HEK293 (cell line): Measurements from ENCODE around the gene MSL3B.

Experiments
- CTCF ChIA-PET: fragments of 350-600 bp; formaldehyde crosslinking; extraction: SDS; loops from one replicate; lab custom pipeline; 2021; ENCODE audit warnings: antibody characterized with exemption; lab: Yijun Ruan, JAX
- POLR2A ChIA-PET: fragments of 300-600 bp; formaldehyde crosslinking; extraction: SDS; loops from one replicate; lab custom pipeline; 2020; ENCODE audit warnings: antibody characterized with exemption, inconsistent platforms; lab: Yijun Ruan, JAX
- H3K27ac ChIP-seq: fragments of 200-500 bp; sonication (Bioruptor generic); 2 replicates; pipeline ENCODE4 v1.5.1; 2014; ENCODE audit warnings: low read depth, low read length, control low read depth, inconsistent platforms; ENCODE audit errors: extremely low read depth
- H3K36me3 ChIP-seq, 2 experiments: fragments of 200-500 bp in 1 of 2; sonication (Bioruptor generic) in 1 of 2; 1 replicate in 1 of 2; 2 replicates in 1 of 2; pipeline ENCODE4 v1.5.1; 2014 to 2017; ENCODE audit warnings: inconsistent platforms in 2 of 2, low read length in 2 of 2; ENCODE audit not compliant: control insufficient read depth in 2 of 2, insufficient read depth in 1 of 2
- H3K4me1 ChIP-seq: fragments of 200-500 bp; sonication (Bioruptor generic); 2 replicates; pipeline ENCODE4 v1.5.1; 2014; ENCODE audit warnings: mild to moderate bottlenecking, low read length, inconsistent platforms; ENCODE audit not compliant: control insufficient read depth, insufficient read depth
- H3K4me3 ChIP-seq: 2 replicates; pipeline ENCODE4 v1.5.1; 2011; ENCODE audit warnings: low read depth, mild to moderate bottlenecking, control low read depth, low read length, moderate library complexity
- H3K9me3 ChIP-seq: fragments of 200-500 bp; sonication (Bioruptor generic); 2 replicates; pipeline ENCODE4 v1.5.1; 2014; ENCODE audit warnings: low read depth, low read length, inconsistent platforms; ENCODE audit not compliant: control insufficient read depth, insufficient read depth
- PATZ1 ChIP-seq: fragments of 450-650 bp; formaldehyde crosslinking; IDR thresholded peaks from 2 replicates; pipeline ENCODE4 v1.5.1; 2016; ENCODE audit warnings: missing biosample characterization, missing genetic modification characterization
- WT1 ChIP-seq: fragments of 450-650 bp; formaldehyde crosslinking; IDR thresholded peaks from 2 replicates; pipeline ENCODE4 v1.5.1; 2016; ENCODE audit warnings: missing biosample characterization, missing genetic modification characterization
- ZBTB11 ChIP-seq: fragments of 450-650 bp; formaldehyde crosslinking; conservative IDR thresholded peaks from 2 replicates; pipeline ENCODE4 v1.5.1; 2016; ENCODE audit warnings: low read depth, missing biosample characterization, missing genetic modification characterization
- ZBTB7A ChIP-seq: fragments of 450-650 bp; formaldehyde crosslinking; IDR thresholded peaks from 2 replicates; pipeline ENCODE4 v1.5.1; 2016; ENCODE audit warnings: low read depth, missing biosample characterization, missing genetic modification characterization
- ZNF223 ChIP-seq: fragments of 450-650 bp; formaldehyde crosslinking; IDR thresholded peaks from 2 replicates; pipeline ENCODE4 v1.5.1; 2016; ENCODE audit warnings: missing biosample characterization, missing genetic modification characterization
- ZNF24 ChIP-seq: fragments of 450-650 bp; formaldehyde crosslinking; IDR thresholded peaks from 2 replicates; pipeline ENCODE4 v1.5.1; 2016; ENCODE audit warnings: missing biosample characterization, missing genetic modification characterization
- ZNF280D ChIP-seq: fragments of 450-650 bp; formaldehyde crosslinking; IDR thresholded peaks from 2 replicates; pipeline ENCODE4 v1.5.1; 2016; ENCODE audit warnings: missing biosample characterization, missing genetic modification characterization
- ZNF341 ChIP-seq: fragments of 450-650 bp; formaldehyde crosslinking; IDR thresholded peaks from 2 replicates; pipeline ENCODE4; 2016; ENCODE audit warnings: low read depth, missing biosample characterization, missing genetic modification characterization
- ZNF354C ChIP-seq: fragments of 450-650 bp; formaldehyde crosslinking; IDR thresholded peaks from 2 replicates; pipeline ENCODE4 v1.5.1; 2016; ENCODE audit warnings: missing biosample characterization, missing genetic modification characterization, low read depth, borderline replicate concordance
- ZNF37A ChIP-seq: fragments of 450-650 bp; IDR thresholded peaks from 2 replicates; pipeline ENCODE4 v1.5.1; 2018; ENCODE audit warnings: missing biosample characterization, missing genetic modification characterization
- ZNF585B ChIP-seq: fragments of 450-650 bp; formaldehyde crosslinking; IDR thresholded peaks from 2 replicates; pipeline ENCODE4 v1.5.1; 2016; ENCODE audit warnings: missing biosample characterization, missing genetic modification characterization
- ZNF610 ChIP-seq: fragments of 450-650 bp; formaldehyde crosslinking; IDR thresholded peaks from 2 replicates; pipeline ENCODE4 v1.5.1; 2016; ENCODE audit warnings: missing biosample characterization, missing genetic modification characterization, borderline replicate concordance
- ZNF639 ChIP-seq: fragments of 450-650 bp; formaldehyde crosslinking; IDR thresholded peaks from 2 replicates; pipeline ENCODE4 v1.5.1; 2016; ENCODE audit warnings: missing biosample characterization, missing genetic modification characterization
- ZNF658 ChIP-seq: fragments of 450-650 bp; formaldehyde crosslinking; IDR thresholded peaks from 2 replicates; pipeline ENCODE4; 2016; ENCODE audit warnings: missing biosample characterization, missing genetic modification characterization
- ZNF785 ChIP-seq: fragments of 450-650 bp; formaldehyde crosslinking; IDR thresholded peaks from 2 replicates; pipeline ENCODE4 v1.5.1; 2016; ENCODE audit warnings: missing biosample characterization, missing genetic modification characterization
- ZNF791 ChIP-seq: fragments of 450-650 bp; formaldehyde crosslinking; IDR thresholded peaks from 2 replicates; pipeline ENCODE4 v1.5.1; 2016; ENCODE audit warnings: missing biosample characterization, missing genetic modification characterization
- TF ChIP-seq, protein P1 (sequence below): sonication (generic); formaldehyde crosslinking; IDR thresholded peaks from 2 replicates; pipeline ENCODE4 v1.8.1; 2022; ENCODE audit warnings: mild to moderate bottlenecking, moderate library complexity, missing genetic modification reagents
- TF ChIP-seq, protein P2 (sequence below): fragments of 450-650 bp; formaldehyde crosslinking; IDR thresholded peaks from 2 replicates; pipeline ENCODE4 v1.5.1; 2016; ENCODE audit warnings: missing biosample characterization, missing genetic modification characterization, low read depth

The MSL3B gene

GRCh38 chr2:233823731-233824121 is 44.5 kb downstream of the MSL3B start (continued):
- TF ChIP-seq ZNF639 (tag by site-specific recombination), result no peak
- TF ChIP-seq ZNF610 (tag by site-specific recombination), result no peak
- TF ChIP-seq ZNF658 (tag by site-specific recombination), result no peak
- no peak for TF ChIP-seq ZBTB11 (tag by site-specific recombination)

DNA sequence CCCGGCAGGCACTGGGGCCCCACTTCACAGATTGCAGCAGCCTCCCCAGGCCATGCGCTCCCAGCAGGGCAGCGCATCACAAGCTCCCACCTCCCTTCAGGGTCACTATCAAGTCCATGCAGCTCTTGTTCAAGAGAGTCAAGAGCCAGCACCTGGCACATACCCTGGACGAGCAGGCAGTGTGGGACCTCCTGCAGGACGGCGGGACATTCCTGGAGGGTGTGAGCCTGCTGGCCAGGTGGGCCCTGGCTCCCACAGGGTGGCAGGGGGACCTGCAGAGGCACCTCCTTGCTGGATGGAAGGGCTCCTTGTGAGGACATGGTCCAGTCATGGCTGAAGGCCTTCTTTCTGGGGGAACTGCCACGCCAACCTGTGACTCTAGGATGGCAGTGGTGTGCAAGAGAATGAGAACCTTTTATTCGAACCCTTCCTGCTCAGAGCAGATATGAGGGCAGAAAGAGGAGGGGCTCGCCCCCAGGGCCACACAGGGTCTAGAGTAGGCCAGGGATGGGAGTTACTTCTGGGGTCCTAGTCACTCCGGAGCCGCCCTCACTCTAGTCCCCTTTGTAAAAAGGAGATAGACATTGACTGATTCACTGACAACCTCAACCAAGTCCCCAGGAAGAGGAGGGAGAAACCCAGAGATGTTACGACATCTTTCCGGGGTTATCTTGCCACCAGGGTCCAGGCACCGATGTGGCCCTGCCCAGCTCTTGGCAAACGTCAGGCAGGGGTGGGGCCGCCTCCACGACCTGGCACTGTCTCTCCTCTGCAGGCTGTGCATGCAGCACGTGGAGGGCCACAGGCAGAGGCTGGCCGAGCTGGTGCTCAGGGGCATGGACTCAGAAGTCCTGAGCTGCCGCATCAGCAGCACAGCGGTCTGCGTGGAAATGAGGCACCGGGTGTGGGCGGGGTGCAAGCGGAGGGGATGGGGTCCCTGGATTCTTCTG is 45.1 kb downstream of the MSL3B start:
- Histone ChIP-seq H3K36me3 (no peaks in the 10 kb centered on the region), H3K4me3 (no peak overlapping the region), H3K4me1 (no peaks in the 10 kb centered on the region)
- TF ChIP-seq ZNF223 (tag by site-specific recombination) (no peak), ZNF24 (no peak), ZNF341 (tag by site-specific recombination) (no peak), ZBTB7A (tag by site-specific recombination) (no peak), ZNF37A (tag by site-specific recombination) (no peak), ZNF585B (tag by site-specific recombination) (no peak), WT1 (tag by site-specific recombination) (no peak), ZNF785 (no peak), ZNF354C (no peak), ZNF280D (tag by site-specific recombination) (no peak), PATZ1 (tag by site-specific recombination) (no peak), ZNF791 (tag by site-specific recombination) (no peak)
- TF ChIP-seq, protein P1, sequence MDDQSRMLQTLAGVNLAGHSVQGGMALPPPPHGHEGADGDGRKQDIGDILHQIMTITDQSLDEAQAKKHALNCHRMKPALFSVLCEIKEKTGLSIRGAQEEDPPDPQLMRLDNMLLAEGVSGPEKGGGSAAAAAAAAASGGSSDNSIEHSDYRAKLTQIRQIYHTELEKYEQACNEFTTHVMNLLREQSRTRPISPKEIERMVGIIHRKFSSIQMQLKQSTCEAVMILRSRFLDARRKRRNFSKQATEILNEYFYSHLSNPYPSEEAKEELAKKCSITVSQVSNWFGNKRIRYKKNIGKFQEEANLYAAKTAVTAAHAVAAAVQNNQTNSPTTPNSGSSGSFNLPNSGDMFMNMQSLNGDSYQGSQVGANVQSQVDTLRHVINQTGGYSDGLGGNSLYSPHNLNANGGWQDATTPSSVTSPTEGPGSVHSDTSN (CRISPR knock-in tag), result no peak
- TF ChIP-seq, protein P2, sequence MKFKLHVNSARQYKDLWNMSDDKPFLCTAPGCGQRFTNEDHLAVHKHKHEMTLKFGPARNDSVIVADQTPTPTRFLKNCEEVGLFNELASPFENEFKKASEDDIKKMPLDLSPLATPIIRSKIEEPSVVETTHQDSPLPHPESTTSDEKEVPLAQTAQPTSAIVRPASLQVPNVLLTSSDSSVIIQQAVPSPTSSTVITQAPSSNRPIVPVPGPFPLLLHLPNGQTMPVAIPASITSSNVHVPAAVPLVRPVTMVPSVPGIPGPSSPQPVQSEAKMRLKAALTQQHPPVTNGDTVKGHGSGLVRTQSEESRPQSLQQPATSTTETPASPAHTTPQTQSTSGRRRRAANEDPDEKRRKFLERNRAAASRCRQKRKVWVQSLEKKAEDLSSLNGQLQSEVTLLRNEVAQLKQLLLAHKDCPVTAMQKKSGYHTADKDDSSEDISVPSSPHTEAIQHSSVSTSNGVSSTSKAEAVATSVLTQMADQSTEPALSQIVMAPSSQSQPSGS (tag by site-specific recombination), result no peak
- TF ChIP-seq, all 188 proteins: peak for 0
- POLR2A ChIA-PET, result no interaction called here
- CTCF ChIA-PET, result no interaction called here
- Histone ChIP-seq H3K9me3 (no peaks in the 10 kb centered on the region), H3K27ac (no peak overlapping the region)
